PC-9 (cell line): ENCODE data around the gene CROCC.

Experiments
- CTCF ChIP-seq: fragments of 200-600 bp; sonication (generic); conservative IDR thresholded peaks from 2 replicates; pipeline ENCODE4 v1.6.1; 2017; ENCODE audit warnings: mixed run types, antibody characterized with exemption, mild to moderate bottlenecking, moderate library complexity
- EZH2 ChIP-seq: fragments of 200-600 bp; sonication (generic); IDR thresholded peaks from 2 replicates; pipeline ENCODE4 v1.8.0; 2017; ENCODE audit warnings: antibody characterized with exemption, low read depth

GRCh38 chr1:17013491-17014320 lies 92.0 kb downstream of the CROCC start:
- TF ChIP-seq CTCF, result no peak
- no peak for TF ChIP-seq EZH2
